ENCODE data around the gene TTC39C. TPM values are rescaled to one million over a fixed set of nuclear protein-coding genes. Genes with fewer than 3 reads are reported as not detected.

The TTC39C gene
- total RNA-seq = 13.5 and 13.7 TPM in 2 replicates

DNA sequence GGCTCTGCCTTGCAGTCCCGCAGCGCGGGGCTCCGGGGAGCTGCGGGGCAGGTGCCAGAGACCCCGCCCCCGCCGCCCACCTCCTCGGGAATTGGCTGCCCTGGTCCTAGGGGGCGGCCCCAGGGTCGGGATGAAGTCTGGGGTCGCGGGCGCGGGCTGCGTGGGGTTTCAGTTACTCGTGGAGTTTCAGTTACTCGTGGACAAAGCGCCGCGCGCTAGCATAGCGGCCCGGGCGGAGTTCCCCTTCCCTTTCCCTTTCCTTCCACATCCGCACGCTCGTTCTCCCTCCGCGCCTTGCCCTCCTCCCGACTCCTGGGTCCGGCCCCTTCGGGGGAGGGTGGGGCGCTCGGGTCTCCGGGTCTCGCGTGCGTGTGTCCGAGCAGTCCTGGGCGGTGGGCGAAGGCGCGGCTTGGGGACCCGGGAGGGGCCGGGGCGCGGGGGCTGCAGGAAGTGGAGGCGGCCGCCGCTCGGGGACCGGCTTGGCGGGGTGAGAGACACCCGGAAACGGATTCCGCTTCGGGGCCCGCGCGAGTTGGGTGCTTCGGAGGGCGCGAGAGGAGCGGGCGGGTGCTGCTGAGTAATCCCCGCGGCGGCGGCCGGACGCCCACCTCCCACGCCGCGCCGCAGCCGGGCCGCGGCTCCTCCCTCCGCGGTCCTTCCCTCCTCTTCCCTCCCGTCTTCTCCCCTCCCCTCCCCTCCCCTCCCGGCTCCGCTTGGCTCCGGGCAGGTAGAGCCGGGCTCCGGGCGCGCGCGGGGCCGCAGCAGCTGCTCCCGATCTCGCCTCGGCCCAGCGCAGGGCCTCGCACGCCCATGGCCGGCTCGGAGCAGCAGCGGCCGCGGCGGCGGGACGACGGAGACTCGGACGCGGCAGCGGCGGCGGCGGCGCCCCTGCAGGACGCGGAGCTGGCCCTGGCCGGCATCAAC, at the start of gene TTC39C:
Gene TTC39C, plus strand, starts transcription at position 693 of the 924 bp plus-strand sequence. Its CDS starts 118 bp downstream, at position 811.

DNA sequence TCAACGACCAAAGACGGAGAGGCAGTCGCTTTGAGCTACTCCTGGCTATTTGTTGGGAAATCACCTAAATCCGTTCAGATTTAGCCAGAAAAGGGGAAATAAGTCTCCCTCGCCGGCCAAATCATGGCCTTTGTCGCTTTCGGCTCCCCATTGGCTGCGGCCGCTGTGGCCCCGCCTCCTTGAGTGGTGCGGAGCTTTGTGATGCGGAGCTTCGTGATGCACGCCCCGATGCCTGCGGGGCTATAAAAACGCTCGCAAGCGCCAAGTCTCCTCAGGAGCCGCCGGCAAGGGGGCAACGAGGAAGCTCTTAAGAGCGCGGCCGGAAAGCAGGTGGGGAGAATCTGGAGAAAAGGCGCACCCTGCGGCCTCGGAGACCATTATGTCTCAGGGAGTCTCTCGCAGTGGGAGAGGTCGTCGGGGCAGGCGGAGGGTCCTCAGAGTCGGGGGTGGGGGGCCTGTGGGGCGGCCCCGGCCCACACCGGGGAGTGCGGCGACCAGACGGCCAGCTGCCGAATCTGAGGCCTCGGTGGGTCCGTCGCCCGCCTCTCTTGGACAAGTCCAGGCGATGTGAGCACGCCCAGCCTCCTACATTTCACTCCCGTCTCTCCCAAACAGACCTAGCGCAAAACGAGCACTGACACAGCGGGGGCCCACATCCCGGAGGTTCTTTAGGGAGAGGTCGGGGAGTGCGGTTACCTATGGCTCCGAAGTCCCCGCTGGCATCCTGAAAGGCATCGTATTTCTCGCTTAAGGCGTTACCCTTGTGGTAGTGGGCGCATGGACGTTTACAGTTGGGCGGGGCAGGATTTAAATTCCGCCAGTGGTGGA, 124.4 kb downstream of the TTC39C start, which contains the start of gene CABYR:
Gene CABYR, plus strand, starts transcription at position 274 of the 828 bp plus-strand sequence. CDS start 4,053 bp downstream, outside the sequence.

Other genes starting within 250 kb of the TTC39C start
- gene CABYR, start 124.3 kb downstream of the TTC39C start, total RNA-seq = 3.3 and 5.7 TPM in 2 replicates